ENCODE data around the gene KCNN2.

GRCh38 chr5:114524221-114524620, 162.4 kb downstream of the KCNN2 start:
- TF ChIP-seq, protein P1, sequence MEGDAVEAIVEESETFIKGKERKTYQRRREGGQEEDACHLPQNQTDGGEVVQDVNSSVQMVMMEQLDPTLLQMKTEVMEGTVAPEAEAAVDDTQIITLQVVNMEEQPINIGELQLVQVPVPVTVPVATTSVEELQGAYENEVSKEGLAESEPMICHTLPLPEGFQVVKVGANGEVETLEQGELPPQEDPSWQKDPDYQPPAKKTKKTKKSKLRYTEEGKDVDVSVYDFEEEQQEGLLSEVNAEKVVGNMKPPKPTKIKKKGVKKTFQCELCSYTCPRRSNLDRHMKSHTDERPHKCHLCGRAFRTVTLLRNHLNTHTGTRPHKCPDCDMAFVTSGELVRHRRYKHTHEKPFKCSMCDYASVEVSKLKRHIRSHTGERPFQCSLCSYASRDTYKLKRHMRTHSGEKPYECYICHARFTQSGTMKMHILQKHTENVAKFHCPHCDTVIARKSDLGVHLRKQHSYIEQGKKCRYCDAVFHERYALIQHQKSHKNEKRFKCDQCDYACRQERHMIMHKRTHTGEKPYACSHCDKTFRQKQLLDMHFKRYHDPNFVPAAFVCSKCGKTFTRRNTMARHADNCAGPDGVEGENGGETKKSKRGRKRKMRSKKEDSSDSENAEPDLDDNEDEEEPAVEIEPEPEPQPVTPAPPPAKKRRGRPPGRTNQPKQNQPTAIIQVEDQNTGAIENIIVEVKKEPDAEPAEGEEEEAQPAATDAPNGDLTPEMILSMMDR (IDR thresholded peaks at IDR 0.05): no peak
- TF ChIP-seq POLR2A (IDR thresholded peaks at IDR 0.05): no peak
